Breast epithelium (tissue), 4 donors: ENCODE results near the gene RABAC1. TPM values are rescaled to one million over a fixed set of nuclear protein-coding genes. Genes with fewer than 3 reads are reported as not detected.

ENCODE experiments used
- DNase-seq, 2 donors: peaks; one replicate each; pipeline ENCODE4 v3.0.0-alpha.2; 2019; ENCODE audit warnings: low spot score in 2 of 2
- H3K27ac ChIP-seq, 2 donors: fragments of 200-600 bp; sonication (generic) in 1 of 2; one replicate each; pipeline ENCODE4 v1.5.1; 2016 to 2019; ENCODE audit warnings: mild to moderate bottlenecking in 1 of 2
- H3K27me3 ChIP-seq, 2 donors: fragments of 200-600 bp; sonication (generic) in 1 of 2; one replicate each; pipeline versions ENCODE4 v1.5.1 to v1.6.0; 2017 to 2019; ENCODE audit warnings: control low read depth in 1 of 2, mild to moderate bottlenecking in 1 of 2
- H3K36me3 ChIP-seq: fragments of 200-600 bp; one replicate; pipeline ENCODE4 v1.5.1; 2019
- H3K4me1 ChIP-seq, 2 donors: fragments of 200-600 bp; sonication (generic); one replicate each; pipeline ENCODE4 v1.5.1; 2016 to 2019; ENCODE audit warnings: control low read depth in 1 of 2
- H3K4me3 ChIP-seq, 3 donors: fragments of 200-600 bp; sonication (generic); 1 replicate in 2 of 3; 2 replicates in 1 of 3; pipeline ENCODE4 v1.5.1; 2016 to 2019; ENCODE audit warnings: mild to moderate bottlenecking in 3 of 3, moderate library complexity in 2 of 3
- H3K9me3 ChIP-seq, 2 donors: fragments of 200-600 bp; sonication (generic) in 1 of 2; one replicate each; pipeline ENCODE4 v1.5.1; 2016 to 2019; ENCODE audit warnings: control low read depth in 1 of 2
- POLR2A ChIP-seq: fragments of 450-650 bp; IDR thresholded peaks from one replicate; pipeline ENCODE4 v1.6.1; 2016; ENCODE audit warnings: antibody characterized with exemption, mild to moderate bottlenecking, moderate library complexity
- POLR2AphosphoS5 ChIP-seq, 3 donors: sonication (generic); formaldehyde crosslinking; IDR thresholded peaks; one replicate each; pipeline ENCODE4 v1.6.1; 2017; ENCODE audit warnings: antibody characterized with exemption in 3 of 3
- intact Hi-C: fragments of 100-400 bp; cut with DNase I; formaldehyde crosslinking; loops from one replicate; pipeline ENCODE4 v1.15.1; 2023; ENCODE audit warnings: low total_unique reads
- total RNA-seq, 3 donors: library from RNA; depleted of rRNA; stranded (reverse); fragments of >200 nt; gene quantifications; one replicate each; pipeline ENCODE4 v1.1.0, GENCODE V29; 2016
- TF ChIP-seq, protein P1 (sequence below), 3 donors: fragments of 450-650 bp; IDR thresholded peaks; one replicate each; pipeline ENCODE4 v1.5.1; 2016 to 2017; ENCODE audit warnings: antibody characterized with exemption in 3 of 3, mild to moderate bottlenecking in 3 of 3, moderate library complexity in 3 of 3

Gene RABAC1
- total RNA-seq, 3 donors from 2014 or later: 150 to 190 (median 153) TPM

DNA sequence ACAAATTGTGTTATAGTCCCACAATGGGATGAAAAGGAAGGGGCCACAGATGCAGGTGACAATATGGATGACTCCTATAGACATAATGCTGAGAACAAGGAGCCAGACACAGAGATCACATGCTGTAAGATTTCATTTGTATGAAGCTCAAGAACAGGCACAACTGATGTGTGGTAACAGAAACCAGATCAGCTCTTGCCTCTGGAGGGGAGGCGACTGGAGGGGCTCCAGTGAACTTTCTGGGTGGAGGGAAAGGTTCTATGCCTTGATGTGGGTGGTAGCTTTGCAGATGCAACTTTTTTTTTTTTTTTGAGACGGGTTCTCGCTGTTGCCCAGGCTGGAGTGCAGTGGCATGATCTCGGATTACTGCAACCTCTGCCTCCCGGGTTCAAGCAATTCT lies 6.0 kb upstream of the RABAC1 start:
- TF ChIP-seq POLR2A: no peak
- TF ChIP-seq, protein P1, sequence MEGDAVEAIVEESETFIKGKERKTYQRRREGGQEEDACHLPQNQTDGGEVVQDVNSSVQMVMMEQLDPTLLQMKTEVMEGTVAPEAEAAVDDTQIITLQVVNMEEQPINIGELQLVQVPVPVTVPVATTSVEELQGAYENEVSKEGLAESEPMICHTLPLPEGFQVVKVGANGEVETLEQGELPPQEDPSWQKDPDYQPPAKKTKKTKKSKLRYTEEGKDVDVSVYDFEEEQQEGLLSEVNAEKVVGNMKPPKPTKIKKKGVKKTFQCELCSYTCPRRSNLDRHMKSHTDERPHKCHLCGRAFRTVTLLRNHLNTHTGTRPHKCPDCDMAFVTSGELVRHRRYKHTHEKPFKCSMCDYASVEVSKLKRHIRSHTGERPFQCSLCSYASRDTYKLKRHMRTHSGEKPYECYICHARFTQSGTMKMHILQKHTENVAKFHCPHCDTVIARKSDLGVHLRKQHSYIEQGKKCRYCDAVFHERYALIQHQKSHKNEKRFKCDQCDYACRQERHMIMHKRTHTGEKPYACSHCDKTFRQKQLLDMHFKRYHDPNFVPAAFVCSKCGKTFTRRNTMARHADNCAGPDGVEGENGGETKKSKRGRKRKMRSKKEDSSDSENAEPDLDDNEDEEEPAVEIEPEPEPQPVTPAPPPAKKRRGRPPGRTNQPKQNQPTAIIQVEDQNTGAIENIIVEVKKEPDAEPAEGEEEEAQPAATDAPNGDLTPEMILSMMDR (IDR thresholded peaks at IDR 0.05): no peak
- no peak for TF ChIP-seq POLR2AphosphoS5 (IDR thresholded peaks at IDR 0.05)
- H3K4me3 ChIP-seq: no peak overlapping the region
- peaks cover 0 to 16% of the 10 kb centered on the region in 2 donors for H3K27me3 ChIP-seq
- no peaks in the 10 kb centered on the region for H3K4me1 ChIP-seq
- intact Hi-C loops: no loop called here
- no peak overlapping the region for H3K27ac ChIP-seq
- H3K36me3 ChIP-seq: no peaks in the 10 kb centered on the region
- DNase-seq: no peak
- no peaks in the 10 kb centered on the region for H3K9me3 ChIP-seq

DNA sequence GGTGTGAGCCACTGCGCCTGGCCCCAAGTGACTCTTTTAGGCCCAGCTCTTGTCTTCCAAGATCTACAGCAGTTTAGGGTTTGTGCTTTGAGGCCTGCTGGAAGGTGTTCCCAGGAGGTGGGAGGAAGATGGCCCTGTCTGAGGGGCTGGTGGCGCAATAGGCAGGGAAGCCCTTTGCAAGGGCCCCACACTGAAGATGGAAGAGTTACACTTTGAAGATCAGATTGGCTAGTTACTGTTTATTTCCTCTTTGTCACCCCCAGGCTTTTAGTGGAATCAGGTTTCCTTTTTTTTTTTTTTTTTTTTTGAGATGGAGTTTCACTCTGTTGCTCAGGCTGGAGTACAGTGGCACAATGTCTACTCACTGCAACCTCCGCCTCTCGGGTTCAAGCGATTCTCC lies 1.9 kb upstream of the RABAC1 start:
- H3K27ac ChIP-seq: no peak overlapping the region
- H3K4me3 ChIP-seq: no peak overlapping the region
- H3K9me3 ChIP-seq: no peaks in the 10 kb centered on the region
- H3K4me1 ChIP-seq: peaks cover 0 to 11% of the 10 kb centered on the region in 2 donors
- H3K36me3 ChIP-seq: no peaks in the 10 kb centered on the region
- TF ChIP-seq POLR2A (no peak), POLR2AphosphoS5 (IDR thresholded peaks at IDR 0.05) (no peak)
- TF ChIP-seq, protein P1 (IDR thresholded peaks at IDR 0.05): no peak
- intact Hi-C loops: no loop called here
- peaks cover 0 to 2% of the 10 kb centered on the region in 2 donors for H3K27me3 ChIP-seq
- no peak for DNase-seq

DNA sequence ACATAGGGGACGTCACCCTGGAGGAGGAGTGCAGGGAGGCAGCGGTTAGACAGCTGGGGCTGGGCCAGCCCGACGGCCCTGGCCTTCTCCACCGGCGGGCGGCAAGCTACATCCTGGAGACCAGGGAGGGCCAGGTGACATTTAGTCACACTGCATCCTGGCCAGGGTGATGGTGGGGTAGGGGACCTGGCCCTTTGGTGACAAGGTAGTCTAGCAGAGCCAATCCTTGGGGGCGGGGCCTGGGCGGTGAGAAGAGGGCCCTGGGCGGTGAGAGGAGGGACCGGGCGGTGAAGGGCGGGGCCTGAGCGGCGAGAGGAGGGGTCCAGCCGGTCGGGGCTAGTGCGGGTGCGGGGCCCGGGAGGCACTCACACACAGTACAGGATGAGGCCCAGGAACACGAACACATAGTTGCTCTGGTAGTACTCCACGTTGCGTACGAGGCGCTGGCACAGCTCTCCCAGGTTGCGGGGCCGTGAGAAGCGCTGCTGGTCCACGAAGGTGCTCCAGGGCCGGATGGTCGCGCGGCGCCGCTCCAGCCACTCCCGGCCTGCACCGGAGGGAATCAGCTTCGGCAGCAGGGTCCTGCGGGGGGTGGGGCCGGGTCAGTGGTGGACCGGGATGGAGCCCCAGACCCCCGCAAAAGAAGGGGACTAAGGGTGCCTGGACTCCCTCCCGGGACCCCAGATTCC lies 610 bp downstream of the RABAC1 start:
- peak; percentile 84 to 87 for DNase-seq
- Histone ChIP-seq H3K4me1 (peaks cover 0 to 11% of the 10 kb centered on the region in 2 donors), H3K27ac (peak overlapping the region; percentile 89 to 95), H3K4me3 (peak overlapping the region; percentile 67 to 99 (median 78)), H3K27me3 (no peaks in the 10 kb centered on the region), H3K36me3 (no peaks in the 10 kb centered on the region), H3K9me3 (no peaks in the 10 kb centered on the region)
- peak in 1 of 3 donors; percentile 49 for TF ChIP-seq POLR2AphosphoS5 (IDR thresholded peaks at IDR 0.05)
- TF ChIP-seq, protein P1 (IDR thresholded peaks at IDR 0.05): no peak
- peak; percentile 53 for TF ChIP-seq POLR2A
- intact Hi-C loops: loop anchor here (5.0 kb wide), 1 partner anchor 871 kb away; the partner anchor contains the start of gene CYP2A13

DNA sequence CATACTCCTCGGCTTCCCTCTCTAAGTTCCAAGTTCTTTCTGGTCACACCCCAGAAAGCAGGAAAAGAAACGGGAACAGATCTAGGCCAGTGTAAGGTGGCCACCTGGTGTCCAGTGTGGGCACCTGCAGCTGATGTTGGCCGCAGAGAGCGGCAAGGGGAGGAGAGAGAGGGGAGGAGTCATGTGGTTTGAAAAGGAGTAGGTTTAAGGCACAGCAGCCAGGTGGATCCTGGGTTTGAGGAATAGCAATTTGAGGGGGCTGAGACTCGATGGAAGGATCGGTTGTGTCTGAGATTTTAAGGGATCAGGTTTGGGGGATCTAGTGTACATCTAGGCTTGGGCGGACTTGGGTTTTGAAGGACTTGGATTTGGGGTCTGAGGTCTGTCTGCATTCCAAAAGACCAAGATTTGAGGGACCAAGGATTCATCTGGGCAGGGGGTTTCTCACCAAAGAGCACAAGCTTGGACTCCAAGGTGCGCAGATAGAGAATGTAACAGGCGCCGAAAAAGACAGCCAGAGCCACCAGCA lies 1.2 kb downstream of the RABAC1 start:
- peak; percentile 71 to 78 for DNase-seq
- peak overlapping the region; percentile 89 to 95 for H3K27ac ChIP-seq

More for the DNA sequence above, 1.2 kb downstream of the RABAC1 start:
- Histone ChIP-seq H3K36me3 (no peaks in the 10 kb centered on the region), H3K9me3 (no peaks in the 10 kb centered on the region), H3K4me1 (peaks cover 0 to 11% of the 10 kb centered on the region in 2 donors), H3K4me3 (peak overlapping the region; percentile 67 to 99 (median 78)), H3K27me3 (no peaks in the 10 kb centered on the region)
- TF ChIP-seq POLR2AphosphoS5 (IDR thresholded peaks at IDR 0.05): peak in 1 of 3 donors; percentile 37
- TF ChIP-seq, protein P1 (IDR thresholded peaks at IDR 0.05): peak; percentile 82 to 98 (median 87)
- no peak for TF ChIP-seq POLR2A
- intact Hi-C loops: loop anchor here (5.0 kb wide), 1 partner anchor 871 kb away; the partner anchor contains the start of gene CYP2A13
